ENCODE results near the gene UNC80. TPM values are rescaled to one million over a fixed set of nuclear protein-coding genes. Genes with fewer than 3 reads are reported as not detected.

The UNC80 gene
- total and polyA plus RNA-seq, 9 donors: 0.12 to 1.1 (median 0.63) TPM

GRCh38 chr2:209817844-209818271, 46.2 kb downstream of the UNC80 start:
- intact Hi-C loops (cut with DNase I): no loop called here
- Histone ChIP-seq H3K36me3 (no peaks in the 10 kb centered on the region), H3K9me3 (no peaks in the 10 kb centered on the region), H3K4me1 (ENCODE audit: insufficient read depth) (no peaks in the 10 kb centered on the region), H3K4me3 (no peak overlapping the region), H3K27ac (no peak overlapping the region), H3K27me3 (no peaks in the 10 kb centered on the region)
- DNase-seq: no peak
- TF ChIP-seq CTCF (IDR thresholded peaks at IDR 0.05) (no peak), EP300 (IDR thresholded peaks at IDR 0.05) (no peak), POLR2A (IDR thresholded peaks at IDR 0.05) (no peak)
- WGBS, 3 donors: 49 to 61% (median 52%) methylated on average over 8 of the region's 8 CpGs

DNA sequence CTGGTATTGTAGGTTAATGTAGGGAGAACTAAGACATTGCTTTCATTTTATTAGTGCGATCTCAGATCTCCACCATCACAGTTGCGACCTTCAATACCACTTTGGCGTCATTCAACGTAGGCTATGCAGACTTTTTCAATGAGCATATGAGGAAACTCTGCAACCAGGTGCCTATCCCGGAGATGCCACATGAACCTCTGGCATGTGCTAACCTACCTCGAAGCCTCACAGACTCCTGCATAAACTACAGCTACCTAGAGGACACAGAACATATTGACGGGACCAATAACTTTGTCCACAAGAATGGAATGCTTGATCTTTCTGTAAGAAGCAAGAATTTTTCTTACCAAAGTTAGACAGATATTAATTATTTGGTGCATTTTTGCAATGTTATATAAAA, 47.3 kb downstream of the UNC80 start:
- TF ChIP-seq POLR2A (IDR thresholded peaks at IDR 0.05): no peak
- no peak for TF ChIP-seq CTCF (IDR thresholded peaks at IDR 0.05)
- TF ChIP-seq EP300 (IDR thresholded peaks at IDR 0.05): no peak
- 96 to 97% (median 97%) methylated on average over 7 of the region's 7 CpGs for WGBS, 3 donors
- Histone ChIP-seq H3K27me3 (no peaks in the 10 kb centered on the region), H3K36me3 (no peaks in the 10 kb centered on the region), H3K4me3 (no peak overlapping the region), H3K9me3 (no peaks in the 10 kb centered on the region), H3K27ac (no peak overlapping the region), H3K4me1 (ENCODE audit: insufficient read depth) (no peaks in the 10 kb centered on the region)
- intact Hi-C loops (cut with DNase I): no loop called here
- no peak for DNase-seq

GRCh38 chr2:209821806-209822205, 50.2 kb downstream of the UNC80 start:
- H3K27ac ChIP-seq: no peak overlapping the region
- TF ChIP-seq EP300 (IDR thresholded peaks at IDR 0.05) (no peak), CTCF (IDR thresholded peaks at IDR 0.05) (no peak), POLR2A (IDR thresholded peaks at IDR 0.05) (no peak)
- H3K4me3 ChIP-seq: no peak overlapping the region
- H3K9me3 ChIP-seq: no peaks in the 10 kb centered on the region
- no peak for DNase-seq
- WGBS, 3 donors: 89 to 90% (median 89%) methylated on average over 4 of the region's 4 CpGs
- H3K4me1 ChIP-seq (ENCODE audit: insufficient read depth): no peaks in the 10 kb centered on the region
- H3K36me3 ChIP-seq: no peaks in the 10 kb centered on the region
- no peaks in the 10 kb centered on the region for H3K27me3 ChIP-seq
- intact Hi-C loops (cut with DNase I): no loop called here

GRCh38 chr2:209823484-209823883, 51.9 kb downstream of the UNC80 start:
- intact Hi-C loops (cut with DNase I): no loop called here
- no peaks in the 10 kb centered on the region for H3K36me3 ChIP-seq
- no peaks in the 10 kb centered on the region for H3K27me3 ChIP-seq
- no peak overlapping the region for H3K4me3 ChIP-seq
- no peak overlapping the region for H3K27ac ChIP-seq
- 90 to 96% (median 94%) methylated on average over 3 of the region's 3 CpGs for WGBS, 3 donors
- no peak for DNase-seq
- H3K9me3 ChIP-seq: no peaks in the 10 kb centered on the region
- H3K4me1 ChIP-seq (ENCODE audit: insufficient read depth): no peaks in the 10 kb centered on the region
- no peak for TF ChIP-seq EP300 (IDR thresholded peaks at IDR 0.05)
- no peak for TF ChIP-seq CTCF (IDR thresholded peaks at IDR 0.05)
- no peak for TF ChIP-seq POLR2A (IDR thresholded peaks at IDR 0.05)

GRCh38 chr2:209824391-209824790, 52.8 kb downstream of the UNC80 start:
- H3K27ac ChIP-seq: no peak overlapping the region
- no peaks in the 10 kb centered on the region for H3K9me3 ChIP-seq
- intact Hi-C loops (cut with DNase I): no loop called here
- H3K4me1 ChIP-seq (ENCODE audit: insufficient read depth): no peaks in the 10 kb centered on the region
- no peak for DNase-seq
- WGBS, 3 donors: 70 to 85% (median 71%) methylated on average over 1 of the region's 1 CpG
- TF ChIP-seq POLR2A (IDR thresholded peaks at IDR 0.05) (no peak), CTCF (IDR thresholded peaks at IDR 0.05) (no peak), EP300 (IDR thresholded peaks at IDR 0.05) (no peak)
- no peaks in the 10 kb centered on the region for H3K36me3 ChIP-seq
- no peak overlapping the region for H3K4me3 ChIP-seq
- no peaks in the 10 kb centered on the region for H3K27me3 ChIP-seq

Data from ovary (tissue), 9 donors.